22Rv1 (cell line): ENCODE results near the gene FLNB.

Experiments
- CTCF ChIP-seq: fragments of 450-650 bp; IDR thresholded peaks from 2 replicates; pipeline ENCODE4 v1.5.1; 2017; ENCODE audit warnings: mild to moderate bottlenecking
- ZFX ChIP-seq: fragments of 450-650 bp; IDR thresholded peaks from 2 replicates; pipeline ENCODE4 v1.6.1; 2017; ENCODE audit warnings: antibody characterized with exemption, borderline replicate concordance

- no peak for TF ChIP-seq CTCF
- no peak for TF ChIP-seq ZFX
Measured at GRCh38 chr3:58153371-58153770, 145.1 kb downstream of the FLNB start.
